ENCODE measurements around the gene TJP2.

TJP2 gene

DNA sequence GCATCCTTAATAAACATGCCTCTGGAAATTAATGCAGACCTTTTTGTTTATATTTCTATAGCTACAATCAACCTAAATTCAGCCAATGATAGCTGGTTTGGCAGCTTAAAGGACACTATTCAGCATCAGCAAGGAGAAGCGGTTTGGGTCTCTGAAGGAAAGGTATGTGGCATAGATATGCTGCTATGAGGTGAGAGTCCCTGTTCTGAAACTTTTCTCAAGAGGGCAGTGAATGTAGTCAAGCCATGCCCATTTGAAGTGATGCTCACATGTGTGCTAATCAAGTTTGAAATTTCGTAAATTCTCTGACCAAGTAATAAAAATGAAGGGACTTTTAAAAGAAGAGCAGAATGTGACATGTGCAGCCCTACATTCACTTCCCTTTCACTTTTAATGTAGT, 72.6 kb downstream of the TJP2 start:
- DNase-seq (ENCODE audit: insufficient read length, low spot score) (no peak), FAIRE-seq (peak; percentile 38)
- TF ChIP-seq POLR2A (IDR thresholded peaks at IDR 0.05; ENCODE audit: low read depth, low read length): no peak

DNA sequence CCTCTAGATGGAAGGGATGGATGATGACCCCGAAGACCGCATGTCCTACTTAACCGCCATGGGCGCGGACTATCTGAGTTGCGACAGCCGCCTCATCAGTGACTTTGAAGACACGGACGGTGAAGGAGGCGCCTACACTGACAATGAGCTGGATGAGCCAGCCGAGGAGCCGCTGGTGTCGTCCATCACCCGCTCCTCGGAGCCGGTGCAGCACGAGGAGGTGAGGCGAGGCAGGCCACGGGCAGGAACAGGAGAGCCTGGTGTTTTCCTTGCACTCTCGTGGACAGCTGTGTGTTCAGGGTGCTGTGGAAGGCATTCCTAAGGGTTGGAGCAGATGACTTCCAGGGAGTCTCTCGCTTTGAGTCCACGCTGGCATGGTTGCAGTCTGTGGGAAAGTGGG, 73.9 kb downstream of the TJP2 start:
- DNase-seq (ENCODE audit: insufficient read length, low spot score) (no peak), FAIRE-seq (no peak)
- TF ChIP-seq POLR2A (IDR thresholded peaks at IDR 0.05; ENCODE audit: low read depth, low read length): no peak

DNA sequence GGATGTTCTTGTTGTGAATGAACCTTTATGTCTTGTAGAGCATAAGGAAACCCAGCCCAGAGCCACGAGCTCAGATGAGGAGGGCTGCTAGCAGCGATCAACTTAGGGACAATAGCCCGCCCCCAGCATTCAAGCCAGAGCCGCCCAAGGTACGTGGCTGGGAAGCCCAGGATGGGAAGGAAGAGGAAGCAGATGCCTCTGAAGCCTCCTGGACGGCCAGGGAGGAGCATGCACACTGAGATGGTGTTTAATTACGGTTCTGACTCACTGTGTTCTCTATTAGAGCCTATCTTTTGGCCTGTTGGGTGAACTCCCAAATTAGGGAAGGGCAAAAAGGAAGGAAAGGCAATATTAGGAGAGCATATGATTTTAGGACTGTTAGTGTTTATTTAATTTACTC, 75.3 kb downstream of the TJP2 start:
- DNase-seq (ENCODE audit: insufficient read length, low spot score) (no peak), FAIRE-seq (no peak)
- TF ChIP-seq POLR2A (IDR thresholded peaks at IDR 0.05; ENCODE audit: low read depth, low read length): no peak

DNA sequence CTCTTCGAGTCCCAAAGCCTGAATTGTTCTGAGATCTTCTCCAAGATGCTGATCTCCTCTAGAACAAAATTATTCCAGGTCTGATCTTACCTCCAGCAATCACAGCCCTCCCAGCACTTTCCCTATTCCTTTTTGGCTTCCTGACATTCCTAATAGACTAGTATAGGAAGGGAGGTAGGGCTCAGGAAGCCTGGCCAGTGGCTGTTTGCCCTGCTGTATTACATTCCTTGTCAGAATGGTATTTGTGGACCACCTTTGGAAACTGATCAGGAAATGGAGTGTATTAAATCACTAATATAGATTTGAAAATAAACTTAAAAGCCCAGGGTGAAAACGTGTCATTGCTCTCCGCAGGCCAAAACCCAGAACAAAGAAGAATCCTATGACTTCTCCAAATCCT, 76.6 kb downstream of the TJP2 start:
- DNase-seq (ENCODE audit: insufficient read length, low spot score): no peak
- no peak for TF ChIP-seq POLR2A (IDR thresholded peaks at IDR 0.05; ENCODE audit: low read depth, low read length)
- no peak for FAIRE-seq

GRCh38 chr9:69252436-69252835, 78.4 kb downstream of the TJP2 start:
- TF ChIP-seq POLR2A (IDR thresholded peaks at IDR 0.05; ENCODE audit: low read depth, low read length): no peak
- FAIRE-seq (no peak), DNase-seq (ENCODE audit: insufficient read length, low spot score) (no peak)

- FAIRE-seq (no peak), DNase-seq (ENCODE audit: insufficient read length, low spot score) (no peak)
- TF ChIP-seq POLR2A (IDR thresholded peaks at IDR 0.05; ENCODE audit: low read depth, low read length): no peak
Measured at GRCh38 chr9:69253057-69253456, 79.0 kb downstream of the TJP2 start.

DNA sequence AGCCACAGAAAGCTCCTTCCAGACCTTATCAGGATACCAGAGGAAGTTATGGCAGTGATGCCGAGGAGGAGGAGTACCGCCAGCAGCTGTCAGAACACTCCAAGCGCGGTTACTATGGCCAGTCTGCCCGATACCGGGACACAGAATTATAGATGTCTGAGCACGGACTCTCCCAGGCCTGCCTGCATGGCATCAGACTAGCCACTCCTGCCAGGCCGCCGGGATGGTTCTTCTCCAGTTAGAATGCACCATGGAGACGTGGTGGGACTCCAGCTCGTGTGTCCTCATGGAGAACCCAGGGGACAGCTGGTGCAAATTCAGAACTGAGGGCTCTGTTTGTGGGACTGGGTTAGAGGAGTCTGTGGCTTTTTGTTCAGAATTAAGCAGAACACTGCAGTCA, 80.1 kb downstream of the TJP2 start:
- no peak for FAIRE-seq

GRCh38 chr9:69255591-69255990, 81.5 kb downstream of the TJP2 start:
- no peak for DNase-seq (ENCODE audit: insufficient read length, low spot score)
- FAIRE-seq: no peak
- TF ChIP-seq POLR2A (IDR thresholded peaks at IDR 0.05; ENCODE audit: low read depth, low read length): no peak

More for the DNA sequence above, 80.1 kb downstream of the TJP2 start:
- DNase-seq (ENCODE audit: insufficient read length, low spot score): no peak
- TF ChIP-seq POLR2A (IDR thresholded peaks at IDR 0.05; ENCODE audit: low read depth, low read length): no peak

- DNase-seq (ENCODE audit: insufficient read length, low spot score) (no peak), FAIRE-seq (no peak)
- no peak for TF ChIP-seq POLR2A (IDR thresholded peaks at IDR 0.05; ENCODE audit: low read depth, low read length)
Measured at GRCh38 chr9:69258551-69258950, 84.5 kb downstream of the TJP2 start.

DNA sequence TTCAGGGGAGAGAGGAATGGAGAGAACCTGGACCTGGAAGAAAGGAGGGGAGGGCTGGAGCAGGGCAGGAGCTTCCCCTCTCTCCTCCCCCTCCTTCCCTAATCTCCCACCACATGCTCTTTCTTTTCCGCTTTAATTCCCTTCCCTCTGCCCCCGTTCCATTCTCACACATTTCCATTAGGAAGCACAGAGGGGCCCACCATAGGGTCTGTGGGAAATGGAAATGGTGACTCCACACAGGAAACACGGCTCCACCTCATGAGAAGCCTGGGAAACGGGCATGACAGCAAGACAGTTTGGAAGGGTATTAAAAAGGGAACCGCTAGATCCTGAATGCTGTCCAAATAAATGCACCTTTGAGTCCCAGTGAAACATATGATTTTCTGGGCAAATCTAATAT, 86.1 kb downstream of the TJP2 start:
- no peak for FAIRE-seq
- no peak for DNase-seq (ENCODE audit: insufficient read length, low spot score)
- no peak for TF ChIP-seq POLR2A (IDR thresholded peaks at IDR 0.05; ENCODE audit: low read depth, low read length)

DNA sequence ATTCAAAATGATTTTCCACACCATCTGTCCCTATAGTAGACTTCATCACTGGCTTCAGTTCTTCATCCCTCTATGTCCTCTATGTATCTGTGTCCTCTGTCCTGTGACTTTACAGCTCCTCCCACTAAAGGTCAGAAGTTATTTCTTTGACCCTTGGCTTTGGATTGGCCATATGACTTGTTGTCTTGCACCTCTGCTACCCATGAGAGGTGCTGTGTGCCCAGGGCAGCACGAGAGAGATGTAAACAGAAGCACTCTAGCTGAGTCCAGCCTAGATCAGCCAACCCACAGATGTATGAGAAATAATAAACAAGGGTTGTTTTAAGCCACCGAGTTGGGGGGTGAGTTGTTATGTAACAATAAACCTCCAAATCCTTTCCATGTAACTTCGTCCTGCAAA, 87.6 kb downstream of the TJP2 start:
- FAIRE-seq (no peak), DNase-seq (ENCODE audit: insufficient read length, low spot score) (no peak)
- no peak for TF ChIP-seq POLR2A (IDR thresholded peaks at IDR 0.05; ENCODE audit: low read depth, low read length)

- FAIRE-seq: no peak
- no peak for DNase-seq (ENCODE audit: insufficient read length, low spot score)
- no peak for TF ChIP-seq POLR2A (IDR thresholded peaks at IDR 0.05; ENCODE audit: low read depth, low read length)
Measured at GRCh38 chr9:69264526-69264925, 90.4 kb downstream of the TJP2 start.

DNA sequence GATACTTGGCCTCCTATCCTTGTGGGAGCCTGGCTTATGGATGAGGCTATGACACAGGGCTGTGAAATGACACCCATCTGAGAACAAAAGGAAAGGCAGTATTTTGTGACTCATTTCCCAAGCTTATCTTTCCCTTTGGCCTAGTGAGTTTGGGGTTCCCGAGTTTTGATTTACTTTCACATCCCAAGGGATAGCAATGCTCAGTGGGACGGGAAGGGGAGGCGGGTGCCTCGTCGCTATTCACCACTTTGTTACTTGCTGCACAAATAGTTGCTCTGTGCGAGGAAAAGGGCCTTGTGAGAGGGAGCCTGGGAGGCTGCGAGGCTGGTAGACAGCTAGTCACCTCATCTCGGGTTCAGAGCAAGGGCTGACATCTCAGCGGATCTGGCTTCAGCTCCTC, 91.8 kb downstream of the TJP2 start:
- DNase-seq (ENCODE audit: insufficient read length, low spot score): peak; percentile 28
- FAIRE-seq: peak; percentile 87
- TF ChIP-seq POLR2A (IDR thresholded peaks at IDR 0.05; ENCODE audit: low read depth, low read length): no peak

- DNase-seq (ENCODE audit: insufficient read length, low spot score) (no peak), FAIRE-seq (no peak)
- no peak for TF ChIP-seq POLR2A (IDR thresholded peaks at IDR 0.05; ENCODE audit: low read depth, low read length)
Measured at GRCh38 chr9:69272212-69272611, 98.1 kb downstream of the TJP2 start.

GRCh38 chr9:69273161-69273560, 99.1 kb downstream of the TJP2 start:
- no peak for TF ChIP-seq POLR2A (IDR thresholded peaks at IDR 0.05; ENCODE audit: low read depth, low read length)
- no peak for DNase-seq (ENCODE audit: insufficient read length, low spot score)
- FAIRE-seq: no peak

DNA sequence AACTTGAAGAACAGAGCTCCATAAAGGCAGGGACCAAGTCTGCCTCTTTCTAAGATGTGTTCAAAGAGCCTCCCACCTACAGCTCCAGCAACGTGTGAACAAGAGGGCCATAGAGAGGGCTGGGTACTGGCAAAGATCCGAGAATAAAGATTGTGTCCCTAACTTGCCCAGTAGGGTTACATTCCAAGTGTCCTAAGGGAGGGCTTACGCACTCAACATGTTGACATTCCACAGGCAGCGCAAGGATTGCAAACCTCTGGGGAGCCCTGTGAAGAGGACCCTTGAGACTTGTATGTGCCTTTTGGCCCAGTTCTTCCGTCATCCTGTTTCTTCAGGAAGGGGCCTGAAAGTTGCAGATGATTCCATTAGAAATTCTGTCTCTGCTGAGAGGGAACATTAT, 102.7 kb downstream of the TJP2 start:
- no peak for FAIRE-seq
- TF ChIP-seq POLR2A (IDR thresholded peaks at IDR 0.05; ENCODE audit: low read depth, low read length): no peak
- no peak for DNase-seq (ENCODE audit: insufficient read length, low spot score)

All from H54 (cell line).